Measurements from ENCODE around the gene RABGAP1L.

RABGAP1L gene

DNA sequence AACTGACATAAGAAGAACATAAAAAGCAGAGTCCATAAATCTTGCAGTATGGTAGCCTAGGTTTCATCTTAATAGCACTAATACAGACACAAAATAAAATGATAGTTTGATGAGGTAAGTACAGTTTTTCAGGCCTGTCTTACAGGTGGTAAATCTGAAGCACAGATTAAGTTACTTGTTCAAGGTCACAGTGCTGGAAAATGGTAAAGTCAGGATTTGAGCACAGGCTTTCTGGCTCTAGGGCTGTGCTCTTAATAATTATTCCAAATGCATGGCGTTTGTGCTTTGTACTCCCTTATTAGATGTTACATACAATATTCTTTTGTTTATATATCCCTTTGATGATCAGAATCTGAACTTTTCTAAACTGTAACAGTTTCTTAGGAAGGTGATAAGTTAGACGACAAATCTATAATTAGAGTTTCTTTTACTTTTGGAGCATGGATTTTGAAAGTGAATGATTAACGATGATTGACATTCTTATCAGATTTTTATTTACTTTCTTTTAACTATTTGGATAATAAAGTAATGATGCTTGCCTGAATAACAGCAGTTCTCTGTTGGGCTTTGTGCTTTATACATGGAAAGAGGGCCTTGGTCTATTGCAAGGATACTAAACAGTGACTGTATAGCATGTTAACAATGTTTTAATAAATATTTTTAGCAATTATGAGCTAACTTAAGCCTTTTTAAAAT is 738.9 kb downstream of the RABGAP1L start:
- H3K36me3 ChIP-seq (ENCODE audit: control insufficient read depth, insufficient read depth, low read length): peaks cover 6% of the 10 kb centered on the region; the same call in 1 of the 2 replicates
- TF ChIP-seq, protein P1, sequence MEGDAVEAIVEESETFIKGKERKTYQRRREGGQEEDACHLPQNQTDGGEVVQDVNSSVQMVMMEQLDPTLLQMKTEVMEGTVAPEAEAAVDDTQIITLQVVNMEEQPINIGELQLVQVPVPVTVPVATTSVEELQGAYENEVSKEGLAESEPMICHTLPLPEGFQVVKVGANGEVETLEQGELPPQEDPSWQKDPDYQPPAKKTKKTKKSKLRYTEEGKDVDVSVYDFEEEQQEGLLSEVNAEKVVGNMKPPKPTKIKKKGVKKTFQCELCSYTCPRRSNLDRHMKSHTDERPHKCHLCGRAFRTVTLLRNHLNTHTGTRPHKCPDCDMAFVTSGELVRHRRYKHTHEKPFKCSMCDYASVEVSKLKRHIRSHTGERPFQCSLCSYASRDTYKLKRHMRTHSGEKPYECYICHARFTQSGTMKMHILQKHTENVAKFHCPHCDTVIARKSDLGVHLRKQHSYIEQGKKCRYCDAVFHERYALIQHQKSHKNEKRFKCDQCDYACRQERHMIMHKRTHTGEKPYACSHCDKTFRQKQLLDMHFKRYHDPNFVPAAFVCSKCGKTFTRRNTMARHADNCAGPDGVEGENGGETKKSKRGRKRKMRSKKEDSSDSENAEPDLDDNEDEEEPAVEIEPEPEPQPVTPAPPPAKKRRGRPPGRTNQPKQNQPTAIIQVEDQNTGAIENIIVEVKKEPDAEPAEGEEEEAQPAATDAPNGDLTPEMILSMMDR (IDR thresholded peaks at IDR 0.05; ENCODE audit: insufficient read depth, low read length, poor library complexity, severe bottlenecking): no peak
- no peak for DNase-seq (ENCODE audit: extremely low read depth, insufficient read length)
- no peak overlapping the region for H3K4me3 ChIP-seq (replicated peaks; ENCODE audit: low read depth, low read length)
- H3K27me3 ChIP-seq (replicated peaks; ENCODE audit: control insufficient read depth, insufficient read depth, low read length): no peaks in the 10 kb centered on the region

DNA sequence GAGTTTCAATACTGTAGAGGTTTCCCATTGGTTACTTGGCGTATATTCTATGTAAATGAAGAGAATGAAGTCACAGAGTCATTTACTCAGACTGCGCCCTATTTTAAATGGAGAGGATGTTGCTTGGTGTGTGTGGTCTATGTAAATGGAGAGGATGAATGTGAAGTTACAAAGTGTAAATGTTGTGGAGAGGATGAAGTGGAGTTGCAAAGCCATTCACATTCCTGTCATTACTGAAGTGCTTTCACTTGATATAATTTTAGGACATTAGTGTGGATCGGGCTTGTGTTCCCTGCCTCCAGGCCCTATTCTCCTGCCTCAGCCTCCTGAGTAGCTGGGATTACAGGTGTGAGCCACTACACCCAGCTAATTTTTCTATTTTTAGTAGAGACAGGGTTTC is 741.0 kb downstream of the RABGAP1L start:
- no peaks in the 10 kb centered on the region for H3K27me3 ChIP-seq (replicated peaks; ENCODE audit: control insufficient read depth, insufficient read depth, low read length)
- no peak for DNase-seq (ENCODE audit: extremely low read depth, insufficient read length)
- no peak overlapping the region for H3K4me3 ChIP-seq (replicated peaks; ENCODE audit: low read depth, low read length)
- TF ChIP-seq, protein P1 (IDR thresholded peaks at IDR 0.05; ENCODE audit: insufficient read depth, low read length, poor library complexity, severe bottlenecking): no peak
- H3K36me3 ChIP-seq (ENCODE audit: control insufficient read depth, insufficient read depth, low read length): peaks cover 11% of the 10 kb centered on the region; the same call in 1 of the 2 replicates

DNA sequence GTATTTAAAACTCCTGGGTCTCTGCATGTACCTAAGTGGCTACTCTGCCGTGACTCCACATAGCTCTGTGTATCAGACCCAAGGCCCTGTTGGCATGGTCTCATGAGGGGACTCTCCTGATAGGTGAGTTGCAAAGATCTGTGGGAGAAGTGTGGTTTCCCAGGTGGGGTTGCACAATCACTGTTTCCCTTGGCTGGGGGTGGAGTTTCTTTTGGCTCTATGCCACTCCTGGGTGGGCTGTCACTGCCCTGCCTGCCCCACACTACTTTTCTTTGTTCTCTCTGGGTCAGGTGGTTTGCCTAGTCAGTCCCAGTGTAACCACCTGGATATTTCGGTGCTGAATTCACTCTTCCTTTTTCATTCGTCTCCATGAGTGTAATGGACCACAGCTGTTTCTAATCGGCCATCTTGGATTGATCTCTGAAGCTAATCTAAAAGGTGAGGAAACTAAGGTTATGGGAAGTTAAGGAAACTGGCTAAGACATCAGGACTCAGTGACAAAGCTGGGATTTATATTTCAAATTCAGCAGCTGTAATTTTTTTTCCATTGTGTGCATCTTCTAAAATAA is 743.3 kb downstream of the RABGAP1L start:
- no peak for DNase-seq (ENCODE audit: extremely low read depth, insufficient read length)
- Histone ChIP-seq H3K27me3 (replicated peaks; ENCODE audit: control insufficient read depth, insufficient read depth, low read length) (no peaks in the 10 kb centered on the region), H3K4me3 (replicated peaks; ENCODE audit: low read depth, low read length) (no peak overlapping the region), H3K36me3 (ENCODE audit: control insufficient read depth, insufficient read depth, low read length) (peaks cover 11% of the 10 kb centered on the region; the same call in 1 of the 2 replicates)
- TF ChIP-seq, protein P1 (IDR thresholded peaks at IDR 0.05; ENCODE audit: insufficient read depth, low read length, poor library complexity, severe bottlenecking): no peak

DNA sequence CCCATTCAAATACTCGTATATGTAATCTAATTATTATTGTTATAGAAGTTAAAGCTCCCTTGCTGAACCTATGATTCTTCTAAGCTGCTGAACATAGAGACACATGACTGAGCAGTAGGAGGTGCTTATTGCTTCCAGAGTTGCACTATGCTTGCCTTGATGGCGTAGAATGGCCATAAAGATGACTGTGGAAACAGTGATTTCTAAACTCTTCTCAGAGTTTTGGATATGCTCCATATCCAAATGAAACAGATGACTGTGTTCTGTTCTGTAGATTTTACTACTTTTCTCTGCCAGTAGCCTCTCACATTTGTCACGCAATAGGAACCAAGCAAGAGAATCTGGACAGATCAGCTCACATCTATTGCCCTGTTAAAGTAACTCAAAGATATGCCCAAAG is 752.3 kb downstream of the RABGAP1L start:
- H3K27me3 ChIP-seq (replicated peaks; ENCODE audit: control insufficient read depth, insufficient read depth, low read length): no peaks in the 10 kb centered on the region
- H3K4me3 ChIP-seq (replicated peaks; ENCODE audit: low read depth, low read length): no peak overlapping the region
- no peaks in the 10 kb centered on the region for H3K36me3 ChIP-seq (ENCODE audit: control insufficient read depth, insufficient read depth, low read length)
- TF ChIP-seq, protein P1 (IDR thresholded peaks at IDR 0.05; ENCODE audit: insufficient read depth, low read length, poor library complexity, severe bottlenecking): no peak
- no peak for DNase-seq (ENCODE audit: extremely low read depth, insufficient read length)

DNA sequence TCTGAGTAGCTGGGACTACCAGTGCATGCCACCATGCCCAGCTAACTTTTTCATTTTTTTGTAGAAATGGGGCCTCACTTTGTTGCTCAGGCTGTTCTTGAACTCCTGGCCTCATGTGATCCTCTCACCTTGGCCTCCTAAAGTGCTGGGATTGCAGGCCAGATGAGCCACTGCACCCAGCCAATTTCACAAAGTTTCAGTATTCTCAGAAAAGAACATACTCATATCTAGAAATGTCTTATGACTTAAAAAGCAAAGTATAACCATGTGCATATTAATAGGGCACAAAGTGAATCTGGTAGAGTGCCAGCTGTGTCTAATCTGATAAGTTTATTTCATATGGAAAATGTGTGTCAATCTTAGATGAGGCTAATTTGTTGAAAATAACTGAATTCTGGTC is 752.9 kb downstream of the RABGAP1L start:
- TF ChIP-seq, protein P1 (IDR thresholded peaks at IDR 0.05; ENCODE audit: insufficient read depth, low read length, poor library complexity, severe bottlenecking): no peak
- no peaks in the 10 kb centered on the region for H3K27me3 ChIP-seq (replicated peaks; ENCODE audit: control insufficient read depth, insufficient read depth, low read length)

More for the DNA sequence above, 752.9 kb downstream of the RABGAP1L start:
- no peaks in the 10 kb centered on the region for H3K36me3 ChIP-seq (ENCODE audit: control insufficient read depth, insufficient read depth, low read length)
- H3K4me3 ChIP-seq (replicated peaks; ENCODE audit: low read depth, low read length): no peak overlapping the region
- DNase-seq (ENCODE audit: extremely low read depth, insufficient read length): peak; percentile 23

All from GM06990 (cell line).